ENCODE measurements around the gene ZNHIT3.

DNA sequence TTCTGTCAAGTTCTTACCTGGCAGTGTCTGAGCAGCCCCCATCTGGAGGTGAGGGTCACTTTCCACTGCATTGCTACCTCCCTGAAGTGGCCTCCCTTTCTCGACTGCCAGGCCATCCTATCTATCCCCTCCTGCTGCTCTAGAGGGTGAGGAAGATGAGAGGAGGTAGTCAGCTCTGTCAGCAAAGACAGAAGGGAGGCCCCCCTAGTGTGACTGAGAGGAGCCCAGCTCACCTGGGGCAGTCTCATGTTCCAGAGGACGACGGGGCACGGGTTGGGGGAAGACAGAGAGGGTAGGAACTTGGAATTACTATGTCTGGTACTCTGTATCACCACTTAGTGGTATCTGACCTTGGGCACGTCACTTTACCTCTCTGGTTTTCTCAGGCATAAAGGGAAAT is 26.2 kb downstream of the ZNHIT3 start:
- TF ChIP-seq, protein P1, sequence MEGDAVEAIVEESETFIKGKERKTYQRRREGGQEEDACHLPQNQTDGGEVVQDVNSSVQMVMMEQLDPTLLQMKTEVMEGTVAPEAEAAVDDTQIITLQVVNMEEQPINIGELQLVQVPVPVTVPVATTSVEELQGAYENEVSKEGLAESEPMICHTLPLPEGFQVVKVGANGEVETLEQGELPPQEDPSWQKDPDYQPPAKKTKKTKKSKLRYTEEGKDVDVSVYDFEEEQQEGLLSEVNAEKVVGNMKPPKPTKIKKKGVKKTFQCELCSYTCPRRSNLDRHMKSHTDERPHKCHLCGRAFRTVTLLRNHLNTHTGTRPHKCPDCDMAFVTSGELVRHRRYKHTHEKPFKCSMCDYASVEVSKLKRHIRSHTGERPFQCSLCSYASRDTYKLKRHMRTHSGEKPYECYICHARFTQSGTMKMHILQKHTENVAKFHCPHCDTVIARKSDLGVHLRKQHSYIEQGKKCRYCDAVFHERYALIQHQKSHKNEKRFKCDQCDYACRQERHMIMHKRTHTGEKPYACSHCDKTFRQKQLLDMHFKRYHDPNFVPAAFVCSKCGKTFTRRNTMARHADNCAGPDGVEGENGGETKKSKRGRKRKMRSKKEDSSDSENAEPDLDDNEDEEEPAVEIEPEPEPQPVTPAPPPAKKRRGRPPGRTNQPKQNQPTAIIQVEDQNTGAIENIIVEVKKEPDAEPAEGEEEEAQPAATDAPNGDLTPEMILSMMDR (IDR thresholded peaks at IDR 0.05): no peak
- TF ChIP-seq POLR2A (IDR thresholded peaks at IDR 0.05): no peak
